ENCODE results near the gene CEP350.

- TF ChIP-seq CTCF (conservative IDR thresholded peaks at IDR 0.05; ENCODE audit: low read length) (no peak), EZH2phosphoT487 (IDR thresholded peaks at IDR 0.05; ENCODE audit: borderline replicate concordance, low read depth, low read length) (no peak)
These were observed 196.4 kb downstream of the CEP350 start for GRCh38 chr1:180150982-180151381.
